ELF-1 (cell line): ENCODE results near the gene FOXB1.
A peak's percentile ranks its signal among the peaks of the same experiment; 100 is the strongest.

Experiments used
- DNase-seq: peaks from one replicate; pipeline ENCODE4 v3.0.0-alpha.2; 2016; ENCODE audit warnings: low read depth, low spot score

Gene FOXB1

GRCh38 chr15:59998950-59999611 lies 5.0 kb upstream of the FOXB1 start:
- DNase-seq: peak; percentile 42

- DNase-seq: peak; percentile 43
Observed at GRCh38 chr15:59999612-60000112, 4.4 kb upstream of the FOXB1 start.

GRCh38 chr15:60000113-60000823 lies 3.8 kb upstream of the FOXB1 start:
- peak; percentile 62 for DNase-seq

GRCh38 chr15:60000824-60001609 lies 3.1 kb upstream of the FOXB1 start:
- DNase-seq: no peak

GRCh38 chr15:60001610-60002527 lies 2.2 kb upstream of the FOXB1 start:
- DNase-seq: no peak

GRCh38 chr15:60002528-60003218 lies 1.4 kb upstream of the FOXB1 start:
- DNase-seq: no peak

GRCh38 chr15:60003243-60004008 lies 685 bp upstream of the FOXB1 start:
- no peak for DNase-seq

- DNase-seq: peak; percentile 72
Observed at GRCh38 chr15:60004846-60005351, 788 bp downstream of the FOXB1 start.

- no peak for DNase-seq
Observed at GRCh38 chr15:60005352-60006202, 1.5 kb downstream of the FOXB1 start.

GRCh38 chr15:60006203-60006862 lies 2.2 kb downstream of the FOXB1 start:
- peak; percentile 91 for DNase-seq

GRCh38 chr15:60006873-60007272 lies 2.8 kb downstream of the FOXB1 start:
- DNase-seq: no peak

GRCh38 chr15:60009124-60009960 lies 5.2 kb downstream of the FOXB1 start:
- no peak for DNase-seq

- DNase-seq: no peak
Observed at GRCh38 chr15:60009980-60010732, 6.0 kb downstream of the FOXB1 start.

GRCh38 chr15:60010858-60011257 lies 6.7 kb downstream of the FOXB1 start:
- DNase-seq: no peak

- DNase-seq: no peak
Observed at GRCh38 chr15:60012695-60013094, 8.6 kb downstream of the FOXB1 start.
